Measurements from ENCODE around the gene WDR13. TPM values are rescaled to one million over a fixed set of nuclear protein-coding genes. Genes with fewer than 3 reads are reported as not detected.

Gene WDR13
- total RNA-seq, 4 donors from 2014 or later = 96.5 to 238 (median 184) TPM

- no peaks in the 10 kb centered on the region for H3K4me1 ChIP-seq
- peaks cover 0 to 3% (median 0%) of the 10 kb centered on the region in 4 donors for H3K36me3 ChIP-seq
- no peaks in the 10 kb centered on the region for H3K27me3 ChIP-seq
- H3K9me3 ChIP-seq = no peaks in the 10 kb centered on the region
- TF ChIP-seq POLR2A (IDR thresholded peaks at IDR 0.05) (no peak), EP300 (IDR thresholded peaks at IDR 0.05; ENCODE audit: low read depth) (no peak), CTCF (IDR thresholded peaks at IDR 0.05) (no peak), POLR2AphosphoS5 (IDR thresholded peaks at IDR 0.05) (no peak)
- H3K4me3 ChIP-seq = no peak overlapping the region
- intact Hi-C loops (cut with DNase I; ENCODE audit: low total_unique reads) = no loop called here
- WGBS, 2 donors (ENCODE audit: low coverage in 1 of 2) = 91% methylated on average over 14 of the region's 14 CpGs; no CpG with 5 or more reads in 1 of the 2 donors
- no peak for DNase-seq
- H3K27ac ChIP-seq = no peak overlapping the region
- in situ Hi-C loops (cut with MboI; ENCODE audit: low pct_ligation_motif_present in 1 of 4, low pct_unique_long_range_greater_than_20kb in 1 of 4, low sequenced_read_pairs in 3 of 4) = no loop called here
Measured at GRCh38 chrX:48560056-48560455, 37.2 kb upstream of the WDR13 start.

GRCh38 chrX:48560681-48561080, 36.6 kb upstream of the WDR13 start:
- H3K9me3 ChIP-seq = no peaks in the 10 kb centered on the region
- intact Hi-C loops (cut with DNase I; ENCODE audit: low total_unique reads) = no loop called here
- H3K4me1 ChIP-seq = no peaks in the 10 kb centered on the region
- 93% methylated on average over 12 of the region's 12 CpGs; no CpG with 5 or more reads in 1 of the 2 donors for WGBS, 2 donors (ENCODE audit: low coverage in 1 of 2)
- no peak overlapping the region for H3K4me3 ChIP-seq
- peaks cover 0 to 3% (median 0%) of the 10 kb centered on the region in 4 donors for H3K36me3 ChIP-seq
- H3K27ac ChIP-seq = no peak overlapping the region
- H3K27me3 ChIP-seq = no peaks in the 10 kb centered on the region
- in situ Hi-C loops (cut with MboI; ENCODE audit: low pct_ligation_motif_present in 1 of 4, low pct_unique_long_range_greater_than_20kb in 1 of 4, low sequenced_read_pairs in 3 of 4) = no loop called here
- TF ChIP-seq EP300 (IDR thresholded peaks at IDR 0.05; ENCODE audit: low read depth) (no peak), POLR2A (IDR thresholded peaks at IDR 0.05) (no peak), POLR2AphosphoS5 (IDR thresholded peaks at IDR 0.05) (no peak), CTCF (IDR thresholded peaks at IDR 0.05) (no peak)
- no peak for DNase-seq

- no peaks in the 10 kb centered on the region for H3K36me3 ChIP-seq
- WGBS, 2 donors (ENCODE audit: low coverage in 1 of 2) = 47% methylated on average over 1 of the region's 1 CpG; no CpG with 5 or more reads in 1 of the 2 donors
- H3K27ac ChIP-seq = no peak overlapping the region
- in situ Hi-C loops (cut with MboI; ENCODE audit: low pct_ligation_motif_present in 1 of 4, low pct_unique_long_range_greater_than_20kb in 1 of 4, low sequenced_read_pairs in 3 of 4) (no loop called here), intact Hi-C loops (cut with DNase I; ENCODE audit: low total_unique reads) (no loop called here)
- no peaks in the 10 kb centered on the region for H3K9me3 ChIP-seq
- no peak overlapping the region for H3K4me3 ChIP-seq
- DNase-seq = no peak
- TF ChIP-seq CTCF (IDR thresholded peaks at IDR 0.05) (no peak), POLR2A (IDR thresholded peaks at IDR 0.05) (no peak), EP300 (IDR thresholded peaks at IDR 0.05; ENCODE audit: low read depth) (no peak), POLR2AphosphoS5 (IDR thresholded peaks at IDR 0.05) (no peak)
- H3K4me1 ChIP-seq = no peaks in the 10 kb centered on the region
- no peaks in the 10 kb centered on the region for H3K27me3 ChIP-seq
Measured at GRCh38 chrX:48569958-48570357, 27.3 kb upstream of the WDR13 start.

- DNase-seq = peak; percentile 29
- peak overlapping the region in 3 of 4 donors; percentile 63 to 90 (median 84) for H3K4me3 ChIP-seq
- no peaks in the 10 kb centered on the region for H3K9me3 ChIP-seq
- TF ChIP-seq CTCF (IDR thresholded peaks at IDR 0.05) (no peak), POLR2AphosphoS5 (IDR thresholded peaks at IDR 0.05) (no peak), POLR2A (IDR thresholded peaks at IDR 0.05) (no peak), EP300 (IDR thresholded peaks at IDR 0.05; ENCODE audit: low read depth) (no peak)
- H3K4me1 ChIP-seq = peaks cover 9 to 15% (median 12%) of the 10 kb centered on the region in 4 donors
- peaks cover 0 to 16% (median 5%) of the 10 kb centered on the region in 4 donors for H3K36me3 ChIP-seq
- intact Hi-C loops (cut with DNase I; ENCODE audit: low total_unique reads) (no loop called here), in situ Hi-C loops (cut with MboI; ENCODE audit: low pct_ligation_motif_present in 1 of 4, low pct_unique_long_range_greater_than_20kb in 1 of 4, low sequenced_read_pairs in 3 of 4) (no loop called here)
- 0 to 55% methylated on average over 3 to 19 of the region's 19 CpGs for WGBS, 2 donors (ENCODE audit: low coverage in 1 of 2)
- H3K27ac ChIP-seq = peak overlapping the region; percentile 96 to 99 (median 98)
- H3K27me3 ChIP-seq = no peaks in the 10 kb centered on the region
Measured at GRCh38 chrX:48573690-48574269, 23.5 kb upstream of the WDR13 start.
